NCI-H748 treated with DMSO at 0.1 percent for 48 hours (cell line): ENCODE results near the gene DOCK8.
A peak's percentile ranks its signal among the peaks of the same experiment; 100 is the strongest.

Source experiments
- DNase-seq: peaks from one replicate; lab custom pipeline; 2025; lab: John Stamatoyannopoulos, UW

Gene DOCK8

GRCh38 chr9:266228-266627 is 51.6 kb downstream of the DOCK8 start:
- DNase-seq, result no peak

- no peak for DNase-seq
Observed at GRCh38 chr9:268616-269015, 54.0 kb downstream of the DOCK8 start.

- DNase-seq, result no peak
Observed at GRCh38 chr9:269081-269711, 54.5 kb downstream of the DOCK8 start.

- DNase-seq, result no peak
Observed at GRCh38 chr9:270657-271237, 56.1 kb downstream of the DOCK8 start.

GRCh38 chr9:272251-273213 is 57.9 kb downstream of the DOCK8 start:
- DNase-seq, result no peak

- no peak for DNase-seq
Observed at GRCh38 chr9:274406-274805, 59.7 kb downstream of the DOCK8 start.

GRCh38 chr9:277601-278295 is 63.1 kb downstream of the DOCK8 start:
- no peak for DNase-seq

- DNase-seq, result no peak
Observed at GRCh38 chr9:278651-279050, 64.0 kb downstream of the DOCK8 start.

- DNase-seq, result no peak
Observed at GRCh38 chr9:279674-280073, 65.0 kb downstream of the DOCK8 start.

- no peak for DNase-seq
Observed at GRCh38 chr9:281741-282645, 67.3 kb downstream of the DOCK8 start.

- no peak for DNase-seq
Observed at GRCh38 chr9:286071-286740, 71.5 kb downstream of the DOCK8 start.

- no peak for DNase-seq
Observed at GRCh38 chr9:289121-289520, 74.5 kb downstream of the DOCK8 start.

- no peak for DNase-seq
Observed at GRCh38 chr9:292915-293314, 78.2 kb downstream of the DOCK8 start.

GRCh38 chr9:295576-295975 is 80.9 kb downstream of the DOCK8 start:
- DNase-seq, result no peak

GRCh38 chr9:296411-296810 is 81.7 kb downstream of the DOCK8 start:
- DNase-seq, result no peak

GRCh38 chr9:297104-297972 is 82.7 kb downstream of the DOCK8 start:
- DNase-seq, result no peak

GRCh38 chr9:303502-303901 is 88.8 kb downstream of the DOCK8 start:
- DNase-seq, result no peak

GRCh38 chr9:304106-304505 is 89.4 kb downstream of the DOCK8 start:
- no peak for DNase-seq

GRCh38 chr9:304519-305185 is 90.0 kb downstream of the DOCK8 start:
- DNase-seq, result peak; percentile 19
